T-helper 2 cell (primary cell): ENCODE measurements around the gene HES5.
A peak's percentile ranks its signal among the peaks of the same experiment; 100 is the strongest.

Experiments
- DNase-seq, 5 experiments: peaks; one replicate each; pipeline versions ENCODE4 v3.0.0 to v3.0.0-alpha.2; 2012 to 2022

Gene HES5

DNA sequence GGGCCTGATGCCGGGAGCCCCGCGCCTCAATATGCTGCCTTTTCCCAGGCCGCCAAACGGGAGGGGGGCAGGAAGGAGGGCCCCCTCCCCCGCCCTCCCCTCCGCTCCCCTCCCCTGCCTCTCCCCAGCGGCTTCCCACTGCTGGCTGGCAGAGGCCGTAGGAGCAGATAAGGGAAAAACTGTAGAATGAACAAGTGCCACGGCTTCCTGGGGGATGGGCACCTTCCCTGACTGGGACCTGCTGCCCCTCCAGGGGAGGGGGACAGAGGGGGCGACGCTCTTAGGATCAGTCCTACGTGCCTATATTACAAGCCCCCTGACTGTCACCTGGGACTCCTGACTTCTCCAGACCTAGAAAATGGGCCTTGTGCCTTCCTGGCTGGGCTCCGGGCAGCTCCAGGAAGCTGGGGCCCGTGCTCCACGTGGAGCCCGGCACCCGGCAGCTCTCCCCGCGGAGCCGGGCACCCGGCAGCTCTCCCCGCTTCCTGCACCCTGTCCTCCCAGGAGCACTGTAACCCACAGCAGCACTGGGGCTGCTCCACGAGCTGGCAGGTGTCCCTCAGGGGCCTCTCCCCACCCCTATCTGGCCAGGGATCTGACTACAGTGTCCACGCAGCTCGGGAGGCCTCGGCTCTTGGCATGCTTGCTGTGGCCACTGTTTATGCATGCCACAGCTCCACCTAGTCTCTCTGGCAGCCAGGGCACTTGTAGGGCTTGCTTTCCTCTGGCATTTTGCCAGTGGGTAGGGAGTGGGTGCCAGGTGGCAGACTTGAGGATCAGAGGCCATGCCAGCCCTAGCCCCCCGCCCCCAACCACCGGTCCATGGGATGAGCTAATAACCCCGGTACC lies 674 bp upstream of the HES5 start:
- DNase-seq = no peak

DNA sequence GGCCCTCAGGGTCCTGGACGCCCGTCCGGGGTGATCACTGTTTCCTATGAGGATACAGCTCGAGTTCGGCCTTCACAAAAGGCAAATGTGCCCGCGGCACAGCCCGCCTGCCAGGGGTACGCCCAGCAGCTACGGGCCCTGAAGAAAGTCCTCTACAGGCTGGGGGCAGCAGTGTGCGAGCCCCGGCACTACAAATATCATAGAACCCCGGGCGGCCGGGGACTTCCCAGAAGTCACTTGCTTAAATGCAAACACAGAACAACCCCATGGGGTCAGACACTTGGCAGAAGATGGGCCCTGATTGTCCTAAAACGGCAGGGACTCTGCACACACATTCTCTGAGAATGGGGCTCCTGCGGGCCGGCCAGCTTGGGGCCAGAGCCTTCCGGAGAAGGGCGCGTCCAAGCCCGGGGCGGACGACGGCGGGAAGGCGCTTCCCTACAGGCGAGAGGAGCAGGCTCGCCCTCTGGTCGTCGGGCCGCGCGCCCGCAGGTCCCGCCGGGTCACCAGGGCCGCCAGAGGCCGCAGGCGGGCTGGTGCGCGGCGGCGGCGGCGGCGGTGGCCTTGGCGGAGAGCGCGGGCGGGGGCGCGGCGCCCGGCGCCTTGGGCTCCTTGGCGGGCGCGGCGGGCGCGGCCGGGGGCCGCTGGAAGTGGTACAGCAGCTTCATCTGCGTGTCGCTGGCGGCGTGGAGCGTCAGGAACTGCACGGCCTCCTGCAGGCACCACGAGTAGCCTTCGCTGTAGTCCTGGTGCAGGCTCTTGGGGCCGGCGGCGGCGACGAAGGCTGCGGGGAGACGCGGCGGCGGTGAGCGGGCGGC lies 888 bp downstream of the HES5 start:
- DNase-seq = peak in 1 of 5 experiments; percentile 25

DNA sequence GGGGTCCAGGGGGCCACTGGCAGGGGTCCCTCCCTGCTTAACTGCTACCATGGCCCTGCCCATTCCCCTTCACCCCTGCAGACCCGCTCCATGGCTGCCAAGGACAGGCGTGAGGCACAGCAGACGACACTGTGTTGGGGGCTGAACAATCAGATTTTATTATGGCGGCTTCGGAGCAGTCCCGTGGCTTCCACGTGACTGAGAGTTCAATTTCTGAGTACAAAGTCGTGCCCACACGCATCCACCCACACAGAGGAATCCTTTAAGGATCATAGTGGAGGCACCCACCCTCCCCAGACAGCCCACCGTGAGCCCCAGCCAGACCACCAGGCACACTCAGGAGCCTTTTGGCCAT lies 1.5 kb downstream of the HES5 start:
- no peak for DNase-seq

- DNase-seq = no peak
Measured at GRCh38 chr1:2528016-2528415, 2.0 kb downstream of the HES5 start.

DNA sequence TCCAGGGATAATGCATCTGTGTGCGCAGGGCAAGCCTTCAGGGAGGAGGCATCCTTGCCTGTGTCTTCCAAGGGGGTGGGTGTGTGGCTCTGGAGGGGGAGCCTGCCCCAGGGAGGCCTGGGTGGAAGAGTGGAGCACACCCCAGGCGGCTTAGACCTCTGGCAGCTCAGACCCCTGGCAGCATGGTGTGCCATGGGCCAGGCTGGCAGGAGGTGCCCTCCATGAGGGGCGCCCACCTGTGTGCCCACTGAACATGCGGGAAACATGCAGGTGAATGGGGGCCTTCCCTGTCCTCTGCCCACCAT lies 2.6 kb downstream of the HES5 start:
- no peak for DNase-seq

GRCh38 chr1:2526824-2527555 lies 3.1 kb downstream of the HES5 start:
- peak in 2 of 5 experiments; percentile 50 to 72 for DNase-seq

DNA sequence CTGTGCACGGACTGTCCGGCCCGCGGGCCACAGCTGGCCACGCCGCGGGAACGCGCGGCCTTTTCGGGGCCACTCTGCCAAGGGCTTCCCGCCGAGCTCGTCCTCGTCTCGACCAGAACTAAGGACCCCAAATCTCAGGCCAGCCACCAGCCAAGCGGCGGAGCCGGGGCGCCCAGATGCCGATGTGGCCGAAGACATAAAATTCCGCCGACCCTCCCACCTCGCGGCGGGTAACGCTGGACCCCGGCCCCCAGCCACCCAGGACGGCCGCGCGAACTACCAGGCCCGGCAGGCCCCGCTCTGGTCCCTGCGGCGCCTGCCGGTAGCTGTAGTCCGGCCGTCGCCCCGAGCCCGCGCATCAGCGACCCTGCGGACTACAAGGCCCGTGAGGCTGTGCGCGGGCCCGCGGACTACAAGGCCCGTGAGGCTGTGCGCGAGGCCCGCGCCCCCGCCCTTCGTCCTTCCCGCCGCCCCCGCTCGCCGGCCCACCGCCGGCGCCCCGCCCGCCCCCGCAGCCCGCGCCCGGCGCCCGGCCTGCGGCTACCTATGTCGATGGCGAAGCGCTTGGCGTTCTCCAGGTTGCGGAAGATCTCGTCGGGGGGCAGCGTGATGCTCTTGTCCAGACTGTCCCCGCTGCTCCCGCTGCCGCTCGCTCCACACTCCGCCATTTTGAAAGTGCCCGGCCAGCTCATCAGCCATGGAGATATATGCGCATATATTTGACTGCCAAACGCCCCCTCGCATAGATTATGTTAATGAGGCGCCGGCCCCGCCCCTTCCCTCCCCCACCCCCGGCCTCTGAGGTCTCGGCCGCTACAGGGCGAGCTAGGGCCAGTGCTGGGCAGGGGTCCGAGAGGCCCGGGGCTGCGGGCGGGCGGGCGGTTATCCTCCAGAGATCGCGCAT lies 3.9 kb downstream of the HES5 start, which contains the start of gene PANK4:
Gene PANK4 (minus strand): TSS at position 677 of the 904 bp plus-strand sequence. CDS start 9 bp downstream, at position 668.
- peak; percentile 75 to 97 (median 81) for DNase-seq

DNA sequence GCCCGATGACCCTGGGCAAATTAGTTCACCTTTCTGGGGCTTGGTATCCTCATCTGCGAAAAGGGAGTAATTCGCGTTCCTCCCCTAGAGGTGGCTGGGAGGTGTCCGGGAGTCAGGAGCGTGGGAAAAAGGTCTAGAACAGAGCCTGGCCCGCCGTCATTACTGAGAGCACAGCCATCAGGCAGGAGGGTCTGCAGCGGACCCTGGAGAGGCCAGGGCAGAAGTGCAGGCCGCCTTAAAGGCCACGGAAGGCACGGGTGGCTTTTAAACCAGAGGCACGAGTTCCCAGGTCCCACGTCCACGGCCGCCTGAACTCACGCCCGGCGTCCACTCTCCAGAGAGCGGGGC lies 4.5 kb downstream of the HES5 start:
- DNase-seq = no peak

DNA sequence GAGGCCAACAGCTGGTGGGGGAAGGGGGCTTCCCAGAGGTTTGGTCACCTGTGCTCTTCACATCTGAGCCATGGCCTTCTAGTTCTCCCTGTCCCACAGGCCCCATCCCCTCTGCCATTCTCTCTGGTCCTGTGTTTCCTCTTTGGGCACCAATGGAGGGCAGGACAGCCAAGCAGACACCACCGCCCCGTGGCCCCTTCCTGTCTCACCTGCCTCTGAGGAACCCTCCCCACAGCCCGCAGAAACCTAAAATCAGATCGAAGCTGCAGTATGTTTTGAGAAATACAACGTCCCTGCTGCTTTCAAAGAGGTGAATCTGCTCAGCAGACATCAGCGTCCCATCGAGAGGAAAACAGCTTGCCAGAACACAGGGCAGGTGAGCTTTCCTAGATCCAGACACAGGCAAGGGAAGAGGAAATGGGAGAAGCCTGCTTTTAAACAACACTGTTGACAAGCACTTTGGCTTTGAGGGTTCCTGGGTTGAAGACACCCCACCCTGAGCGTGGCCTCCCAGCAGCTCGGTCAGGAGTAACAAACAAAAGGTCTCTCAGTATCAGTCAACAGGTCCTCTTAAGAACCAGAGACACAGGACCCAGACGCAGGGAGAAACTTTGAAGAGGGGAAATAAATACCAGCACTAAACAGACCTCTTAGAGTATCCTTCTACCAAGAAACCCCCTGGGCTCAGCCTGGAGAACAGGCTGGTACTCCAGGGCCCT lies 6.0 kb downstream of the HES5 start:
- peak in 3 of 5 experiments; percentile 39 to 87 (median 66) for DNase-seq

DNA sequence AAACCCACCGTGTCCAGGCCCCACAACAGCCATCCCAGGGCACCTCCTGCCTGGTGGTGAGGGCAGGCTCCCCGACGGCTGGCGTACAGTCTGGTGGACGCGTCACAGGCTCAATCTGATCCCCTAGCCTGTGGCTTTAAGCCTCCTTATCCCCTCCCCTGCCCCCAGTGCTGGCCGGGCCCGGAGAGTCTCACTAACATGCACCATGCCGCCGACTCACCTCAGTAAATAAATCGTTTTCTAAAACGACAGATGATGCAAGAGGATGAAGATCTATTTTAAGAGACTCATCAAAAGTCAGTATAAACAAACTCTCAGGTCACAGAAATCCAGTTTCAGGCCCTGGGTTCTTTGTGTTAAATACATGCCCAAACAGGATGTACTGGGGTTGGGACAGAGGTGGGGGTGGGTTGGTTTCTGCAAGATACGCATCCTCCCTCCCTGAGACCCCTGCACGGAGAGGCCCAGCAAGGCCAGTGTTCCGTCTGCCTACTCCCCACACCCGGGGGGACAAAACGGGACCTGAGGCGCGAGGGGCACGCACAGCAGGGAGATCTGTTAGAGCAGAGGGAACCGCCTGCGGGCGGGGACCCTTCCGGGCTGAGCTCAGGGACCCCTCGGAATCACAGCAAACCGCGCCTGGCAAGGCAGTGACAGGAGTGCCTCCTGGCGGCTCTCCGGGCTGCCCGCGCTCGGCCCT lies 6.7 kb downstream of the HES5 start:
- peak in 1 of 5 experiments; percentile 71 for DNase-seq

- no peak for DNase-seq
Measured at GRCh38 chr1:2522230-2522629, 7.8 kb downstream of the HES5 start.

- no peak for DNase-seq
Measured at GRCh38 chr1:2520806-2521205, 9.3 kb downstream of the HES5 start.

GRCh38 chr1:2520206-2520605 lies 9.9 kb downstream of the HES5 start:
- no peak for DNase-seq

GRCh38 chr1:2519729-2520128 lies 10.3 kb downstream of the HES5 start:
- DNase-seq = no peak

DNA sequence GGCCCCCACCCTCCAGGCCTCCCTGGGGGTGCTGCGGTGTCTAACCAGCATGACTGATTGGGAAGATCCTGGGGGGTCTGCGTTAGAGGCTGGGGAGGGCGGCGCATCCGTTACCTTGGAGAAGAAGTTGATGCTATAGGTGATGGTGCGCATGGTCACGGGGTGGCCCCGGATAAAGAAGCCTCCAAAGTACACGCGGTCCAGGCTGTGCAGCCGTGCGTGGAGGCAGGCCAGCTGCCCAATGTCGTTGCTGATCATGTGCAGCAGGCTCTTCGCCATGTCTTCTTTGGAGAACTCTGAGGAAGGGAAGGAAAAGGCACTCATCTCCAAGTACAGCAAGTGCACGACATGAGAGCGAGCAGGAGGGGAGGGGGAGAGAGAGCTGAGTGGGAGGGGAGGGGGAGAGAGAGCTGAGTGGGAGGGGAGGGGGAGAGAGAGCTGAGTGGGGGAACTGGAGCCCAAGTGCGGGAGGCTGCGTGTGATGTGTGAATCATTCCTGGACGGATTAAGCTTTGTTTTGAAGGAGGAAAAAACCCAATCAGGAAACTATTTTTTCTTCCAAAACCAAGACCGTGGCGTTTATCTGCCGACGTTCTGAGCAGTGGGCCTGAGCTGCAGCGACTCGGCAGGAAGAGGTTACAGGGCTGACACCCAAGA lies 10.9 kb downstream of the HES5 start:
- DNase-seq = no peak

- no peak for DNase-seq
Measured at GRCh38 chr1:2518528-2518927, 11.5 kb downstream of the HES5 start.

DNA sequence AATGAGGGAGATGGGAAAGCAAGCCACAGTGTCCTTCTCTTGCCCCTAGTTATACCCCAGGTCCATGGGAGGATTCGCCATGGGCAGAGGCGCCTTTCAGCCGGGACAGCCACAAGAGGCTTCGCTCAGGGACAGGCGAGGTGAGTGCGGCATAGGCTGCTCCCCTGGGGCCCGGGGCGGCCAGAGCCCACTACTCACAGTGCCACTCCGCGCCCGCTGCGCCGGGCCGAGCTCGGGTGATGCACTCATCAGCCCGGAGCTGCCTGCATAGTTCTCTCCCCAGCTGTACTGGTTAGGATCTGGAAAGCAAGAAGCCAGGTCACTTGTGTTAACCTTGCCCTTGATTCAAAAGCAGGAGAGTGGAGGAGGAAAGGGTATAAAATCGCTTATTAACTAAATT lies 12.1 kb downstream of the HES5 start:
- DNase-seq = no peak

DNA sequence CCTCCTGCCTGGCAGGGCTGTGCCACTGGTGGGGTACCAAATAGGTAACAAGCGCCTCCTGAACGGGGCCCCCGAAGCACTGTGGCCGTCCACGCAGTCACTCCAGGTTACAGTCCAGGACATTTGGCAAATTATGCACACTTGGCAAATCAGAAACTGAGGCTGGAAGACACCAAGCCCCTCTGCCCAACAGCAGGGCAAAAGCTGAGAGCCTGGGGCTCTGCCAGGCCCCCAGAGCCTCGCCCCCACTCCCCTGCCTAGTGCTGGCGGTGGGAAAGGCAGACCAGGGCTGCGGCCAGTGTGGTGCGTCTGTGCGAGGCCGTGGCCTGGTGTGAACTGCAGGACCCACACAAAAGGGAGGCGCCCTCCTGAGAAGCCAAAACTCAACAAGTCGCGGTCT lies 13.1 kb downstream of the HES5 start:
- DNase-seq = no peak

DNA sequence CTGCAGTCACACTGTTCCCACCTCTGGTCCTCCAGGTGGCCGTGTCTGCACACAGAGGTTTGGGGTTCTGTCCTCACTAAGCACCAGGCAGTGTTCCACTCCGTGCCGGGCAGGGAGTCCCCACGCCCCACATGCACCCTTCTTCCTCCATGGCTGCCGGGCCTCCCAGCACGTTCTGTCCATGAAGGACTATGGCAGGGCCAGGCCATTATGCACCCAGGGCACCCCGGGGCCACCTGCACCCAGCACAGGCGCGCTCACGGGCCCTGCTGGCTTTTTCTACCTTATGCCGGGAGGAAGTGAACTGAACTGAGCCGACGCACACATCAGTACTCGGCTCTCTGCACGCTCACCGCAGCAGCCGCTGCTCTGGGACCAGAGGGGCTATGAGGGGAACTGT lies 13.9 kb downstream of the HES5 start:
- DNase-seq = no peak

DNA sequence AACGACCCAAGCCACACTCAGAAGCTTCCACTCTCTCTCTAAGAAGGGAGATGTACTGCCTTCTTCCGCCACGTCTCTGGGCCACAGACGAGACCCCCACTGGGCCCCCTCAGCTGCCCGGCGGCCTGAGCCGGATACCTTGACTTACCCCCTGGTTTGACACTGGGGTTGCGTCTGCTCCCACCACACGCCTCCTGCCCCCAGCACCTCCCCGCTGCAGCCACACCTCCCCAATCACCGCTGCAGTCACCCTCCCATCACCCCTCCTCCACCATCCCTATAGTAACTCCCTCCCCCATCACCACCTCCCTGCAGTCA lies 14.3 kb downstream of the HES5 start:
- no peak for DNase-seq
